HG03342 (cell line): ENCODE results near the gene UBE2E1.
A peak's percentile ranks its signal among the peaks of the same experiment; 100 is the strongest.
"Not testable (repeated sequence)": the region's sequence is repeated elsewhere in the genome, so short reads cannot be mapped to it uniquely, and the experiment has no call there.

Source experiments
- ATAC-seq: cut with Tn5 transposase; IDR thresholded peaks from one replicate; pipeline ENCODE4 v1.9.1; 2021; ENCODE audit warnings: mild to moderate bottlenecking, moderate library complexity; ENCODE audit not compliant: unreplicated experiment

UBE2E1 gene

GRCh38 chr3:23840521-23840920 lies 34.8 kb downstream of the UBE2E1 start:
- no peak for ATAC-seq

GRCh38 chr3:23843869-23844268 lies 38.1 kb downstream of the UBE2E1 start:
- no peak for ATAC-seq

GRCh38 chr3:23845326-23846216 lies 39.8 kb downstream of the UBE2E1 start:
- ATAC-seq = no peak

- ATAC-seq = not testable (repeated sequence)
Observed at GRCh38 chr3:23849462-23849861, 43.7 kb downstream of the UBE2E1 start.

DNA sequence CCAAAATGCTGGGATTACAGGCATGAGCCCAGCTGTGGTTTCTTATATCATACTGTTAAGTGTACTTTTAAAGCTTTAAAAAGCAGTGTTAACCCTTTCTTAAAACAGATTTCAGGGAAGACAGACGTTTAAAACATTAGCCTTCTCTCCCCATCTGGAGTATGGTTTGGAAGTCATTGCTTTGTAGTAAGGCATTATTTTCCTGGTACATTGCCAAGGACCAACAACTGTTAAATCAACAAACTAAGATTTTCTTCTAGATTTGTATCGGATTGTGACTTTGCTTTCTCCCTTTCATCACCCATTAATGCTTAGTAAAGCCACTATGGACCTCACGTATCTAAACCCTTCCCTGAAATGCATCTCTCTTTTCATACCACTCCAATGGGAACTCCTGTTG lies 50.5 kb downstream of the UBE2E1 start:
- ATAC-seq = no peak

DNA sequence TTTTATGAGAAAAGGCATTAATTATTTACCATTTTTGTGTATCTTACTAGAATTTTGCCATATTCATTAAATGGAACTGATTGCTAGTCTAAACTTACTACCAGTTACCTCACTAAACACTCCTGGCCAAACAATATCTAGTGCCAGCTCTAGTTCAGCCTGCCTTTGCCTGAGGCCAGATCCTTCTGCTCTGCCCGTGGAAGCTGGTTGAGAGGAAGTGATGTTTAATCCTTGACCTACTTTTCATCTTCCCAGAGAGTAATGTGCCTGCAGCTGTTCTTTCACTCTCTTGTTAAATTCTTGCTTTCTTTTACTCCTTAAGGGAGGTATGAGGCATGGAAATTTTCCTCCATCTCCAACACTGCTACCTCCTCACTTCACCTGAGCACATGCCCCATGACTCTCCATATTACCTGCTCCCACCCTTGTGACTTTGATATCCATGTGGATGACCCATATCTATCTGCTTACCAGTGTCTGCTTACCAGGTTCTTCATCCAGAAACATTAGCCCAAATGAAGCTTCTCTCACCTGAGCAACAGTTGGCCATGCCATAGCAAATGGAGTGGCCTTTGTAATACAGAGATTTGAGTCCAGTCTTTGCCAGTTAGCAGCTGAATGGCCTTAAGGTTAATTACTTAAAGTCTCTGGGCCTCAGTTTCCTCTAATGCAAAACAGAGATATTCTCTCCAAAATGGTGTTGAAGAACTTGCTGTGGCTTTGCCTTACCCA lies 53.4 kb downstream of the UBE2E1 start:
- no peak for ATAC-seq

- ATAC-seq = no peak
Observed at GRCh38 chr3:23859839-23860382, 54.2 kb downstream of the UBE2E1 start.

DNA sequence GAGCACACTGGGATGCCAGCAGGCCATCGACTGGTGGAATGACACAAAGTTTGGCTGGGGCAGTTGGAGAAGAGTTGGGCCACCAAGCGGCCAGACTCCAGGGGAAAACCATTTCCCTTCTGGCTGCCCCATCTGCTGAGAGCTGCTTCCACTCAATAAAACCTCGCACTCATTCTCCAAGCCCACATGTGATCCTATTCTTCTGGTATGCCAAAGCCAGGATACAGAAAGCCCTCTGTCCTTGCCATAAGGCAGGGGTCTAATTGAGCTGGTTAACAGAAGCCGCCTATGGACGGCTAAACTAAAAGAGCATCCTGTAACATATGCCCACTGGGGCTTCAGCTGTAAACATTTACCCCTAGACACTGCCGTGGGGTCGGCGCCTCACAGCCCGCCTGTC lies 55.9 kb downstream of the UBE2E1 start:
- ATAC-seq = no peak

DNA sequence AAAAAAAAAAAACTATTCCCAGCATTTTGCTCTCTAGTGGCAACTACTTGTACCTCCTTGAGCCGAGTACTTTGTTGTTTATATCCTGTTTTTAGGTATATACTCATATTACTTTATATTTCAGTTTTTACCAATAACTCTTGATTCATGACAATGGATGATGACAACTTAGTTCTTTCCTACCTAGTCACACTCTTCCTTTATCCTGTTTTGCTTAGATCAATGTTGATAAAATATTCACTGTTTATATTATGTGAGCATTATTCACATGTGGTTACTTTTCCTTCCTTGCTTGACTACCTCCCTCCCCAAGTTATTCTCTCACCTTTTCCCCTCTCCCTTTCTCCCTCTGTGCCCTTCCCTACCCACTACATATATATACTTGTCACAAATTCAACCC lies 57.3 kb downstream of the UBE2E1 start:
- ATAC-seq = no peak

DNA sequence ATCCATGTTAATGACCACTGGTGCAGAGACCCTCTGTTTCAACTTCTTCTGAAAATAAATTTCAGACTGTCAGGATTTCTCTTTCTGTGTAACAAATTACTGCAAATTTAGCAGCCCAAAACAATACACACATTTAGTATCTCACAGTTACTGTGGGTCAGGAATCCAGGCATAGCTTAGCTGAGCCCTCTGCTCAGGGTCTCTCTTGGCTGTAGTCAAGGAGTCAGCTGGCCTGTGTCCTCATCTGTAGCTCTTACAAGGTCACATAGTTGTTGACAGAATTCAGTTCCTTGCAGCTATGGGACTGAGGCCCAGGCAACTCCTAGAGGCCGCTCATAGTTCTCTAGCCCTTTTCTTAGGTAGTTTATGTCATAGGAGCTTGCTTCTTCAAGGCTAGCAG lies 59.2 kb downstream of the UBE2E1 start:
- ATAC-seq = no peak

DNA sequence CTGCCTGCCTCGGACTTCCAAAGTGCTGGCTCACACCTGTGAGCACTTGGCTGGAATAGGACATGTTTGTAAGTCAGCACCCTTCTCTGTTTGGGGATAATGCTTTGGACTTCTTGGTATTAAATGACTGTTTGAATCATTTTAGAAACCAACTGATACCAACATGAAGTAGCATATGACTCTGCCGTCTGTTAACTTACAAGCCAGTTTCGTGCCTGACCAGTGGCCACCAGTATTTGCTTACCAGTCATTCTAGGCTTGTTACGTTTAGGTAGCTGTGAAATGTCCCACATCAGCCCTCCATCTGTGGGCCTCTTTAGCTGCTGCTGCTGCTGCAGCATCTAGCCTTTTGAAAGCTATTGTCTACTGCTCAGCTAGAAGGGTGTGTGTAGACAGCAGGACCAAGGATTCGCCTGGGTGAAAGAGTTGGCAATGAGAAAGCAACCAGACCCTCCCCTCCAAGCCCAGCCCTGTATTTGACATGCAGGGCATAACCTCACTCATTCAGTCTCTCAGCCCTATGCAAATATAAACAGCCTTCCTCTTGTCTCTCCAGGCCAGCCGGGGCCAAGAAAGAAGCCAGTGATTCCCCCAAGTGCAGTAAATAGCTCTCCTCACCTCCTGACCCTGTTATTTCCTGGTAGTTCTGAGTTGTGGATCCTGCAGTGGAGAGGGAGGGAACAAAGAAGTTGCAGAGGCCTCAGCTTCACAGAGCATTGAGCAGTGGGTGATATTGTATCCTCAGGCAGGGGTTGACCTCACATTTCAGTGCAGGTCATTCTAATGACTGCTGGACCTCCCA lies 60.0 kb downstream of the UBE2E1 start:
- ATAC-seq = peak; percentile 93

DNA sequence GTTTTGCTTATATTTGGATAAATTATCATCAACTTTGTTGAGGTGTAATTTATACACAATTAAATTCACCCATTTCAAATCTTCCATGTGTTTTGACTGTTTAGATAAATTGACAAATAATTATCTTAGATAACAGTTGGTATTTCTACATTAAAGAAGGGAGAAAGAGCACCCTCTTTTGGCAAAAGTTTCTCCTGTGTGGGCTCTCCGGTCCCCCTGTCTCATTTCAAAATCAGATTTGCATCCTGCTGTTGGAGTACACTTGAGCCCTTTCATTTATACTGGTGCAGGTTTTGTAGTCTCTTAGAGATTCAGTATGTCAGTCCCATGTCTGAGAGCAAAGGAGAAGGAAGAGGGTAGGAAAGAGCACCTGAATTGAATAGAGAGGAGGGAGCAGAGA lies 61.6 kb downstream of the UBE2E1 start:
- ATAC-seq = no peak

DNA sequence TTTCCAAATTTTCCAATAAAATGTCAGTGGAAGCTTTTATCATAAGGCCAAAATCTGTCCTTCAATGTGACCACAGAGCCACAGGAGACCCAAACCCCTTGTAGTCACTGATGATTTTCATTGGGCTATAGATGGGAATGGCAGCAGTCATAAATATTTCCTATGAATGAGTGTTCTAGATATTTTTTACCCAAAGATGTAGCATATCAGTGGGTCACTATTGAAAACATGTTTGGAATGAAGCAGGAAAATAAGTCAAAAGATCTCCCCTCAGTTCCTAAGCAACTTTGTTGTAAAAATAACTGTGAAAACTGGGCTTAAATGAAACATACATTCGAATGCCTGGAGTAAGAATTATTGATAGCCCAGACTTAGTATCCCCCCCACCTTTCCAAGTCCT lies 62.1 kb downstream of the UBE2E1 start:
- no peak for ATAC-seq

- no peak for ATAC-seq
Observed at GRCh38 chr3:23869977-23870662, 64.4 kb downstream of the UBE2E1 start.

- not testable (repeated sequence) for ATAC-seq
Observed at GRCh38 chr3:23870663-23871043, 64.9 kb downstream of the UBE2E1 start.

DNA sequence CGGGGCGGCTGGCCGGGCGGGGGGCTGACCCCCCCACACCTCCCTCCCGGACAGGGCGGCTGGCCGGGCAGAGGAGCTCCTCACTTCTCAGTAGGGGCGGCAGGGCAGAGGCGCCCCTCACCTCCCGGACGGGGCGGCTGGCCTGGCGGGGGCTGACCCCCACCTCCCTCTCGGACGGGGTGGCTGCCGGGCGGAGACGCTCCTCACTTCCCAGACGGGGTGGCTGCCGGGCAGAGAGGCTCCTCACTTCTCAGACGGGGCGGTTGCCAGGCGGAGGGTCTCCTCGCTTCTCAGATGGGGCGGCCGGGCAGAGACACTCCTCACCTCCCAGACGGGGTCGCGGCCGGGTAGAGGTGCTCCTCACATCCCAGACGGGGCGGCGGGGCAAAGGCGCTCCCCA lies 65.6 kb downstream of the UBE2E1 start:
- ATAC-seq = not testable (repeated sequence)

DNA sequence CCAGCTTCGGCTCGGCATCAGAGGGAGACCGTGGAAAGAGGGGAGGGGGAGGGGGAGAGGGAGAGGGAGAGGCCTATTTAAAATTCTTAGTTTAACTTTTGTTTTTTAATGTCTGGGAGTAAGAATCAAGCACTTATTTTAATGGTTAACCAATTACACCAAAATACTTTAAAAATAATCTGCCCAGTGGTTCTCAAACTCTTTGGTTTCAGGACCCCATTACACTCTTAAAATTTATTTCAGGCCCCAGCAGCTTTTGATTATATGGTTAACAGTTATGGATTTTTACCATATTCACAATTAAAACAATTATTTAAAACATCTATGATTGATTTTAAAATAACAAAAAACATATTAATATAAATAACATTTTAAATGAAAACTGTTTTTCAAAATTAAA lies 66.6 kb downstream of the UBE2E1 start:
- no peak for ATAC-seq

DNA sequence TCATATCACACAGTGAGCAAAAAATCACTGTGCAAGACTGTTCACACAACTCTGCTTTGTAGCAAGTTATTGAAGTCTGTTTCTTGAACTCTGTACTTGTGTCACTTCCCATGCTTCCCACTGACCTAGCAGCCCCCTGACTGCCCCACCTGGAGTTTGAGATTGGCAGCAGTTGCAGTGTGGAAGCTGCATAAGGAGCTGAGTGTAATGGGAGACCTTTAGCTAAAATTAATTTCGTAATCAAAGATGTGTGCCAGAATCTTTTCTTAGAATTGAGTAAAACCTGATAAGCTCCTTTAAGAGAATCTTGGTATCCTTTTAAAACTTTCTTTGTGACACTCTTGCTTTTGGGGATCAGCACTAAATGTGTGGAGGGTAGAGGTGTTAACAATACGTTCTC lies 68.2 kb downstream of the UBE2E1 start:
- no peak for ATAC-seq

GRCh38 chr3:23874359-23875112 lies 68.8 kb downstream of the UBE2E1 start:
- no peak for ATAC-seq
